HG02840 (cell line): ENCODE results near the gene VCL.
"Not testable (repeated sequence)": the region's sequence is repeated elsewhere in the genome, so short reads cannot be mapped to it uniquely, and the experiment has no call there.

Experiments
- ATAC-seq: cut with Tn5 transposase; IDR thresholded peaks from one replicate; pipeline ENCODE4 v1.9.1; 2021; ENCODE audit warnings: mild to moderate bottlenecking, moderate library complexity, moderate number of reproducible peaks; ENCODE audit not compliant: unreplicated experiment, low FRiP score

The VCL gene

DNA sequence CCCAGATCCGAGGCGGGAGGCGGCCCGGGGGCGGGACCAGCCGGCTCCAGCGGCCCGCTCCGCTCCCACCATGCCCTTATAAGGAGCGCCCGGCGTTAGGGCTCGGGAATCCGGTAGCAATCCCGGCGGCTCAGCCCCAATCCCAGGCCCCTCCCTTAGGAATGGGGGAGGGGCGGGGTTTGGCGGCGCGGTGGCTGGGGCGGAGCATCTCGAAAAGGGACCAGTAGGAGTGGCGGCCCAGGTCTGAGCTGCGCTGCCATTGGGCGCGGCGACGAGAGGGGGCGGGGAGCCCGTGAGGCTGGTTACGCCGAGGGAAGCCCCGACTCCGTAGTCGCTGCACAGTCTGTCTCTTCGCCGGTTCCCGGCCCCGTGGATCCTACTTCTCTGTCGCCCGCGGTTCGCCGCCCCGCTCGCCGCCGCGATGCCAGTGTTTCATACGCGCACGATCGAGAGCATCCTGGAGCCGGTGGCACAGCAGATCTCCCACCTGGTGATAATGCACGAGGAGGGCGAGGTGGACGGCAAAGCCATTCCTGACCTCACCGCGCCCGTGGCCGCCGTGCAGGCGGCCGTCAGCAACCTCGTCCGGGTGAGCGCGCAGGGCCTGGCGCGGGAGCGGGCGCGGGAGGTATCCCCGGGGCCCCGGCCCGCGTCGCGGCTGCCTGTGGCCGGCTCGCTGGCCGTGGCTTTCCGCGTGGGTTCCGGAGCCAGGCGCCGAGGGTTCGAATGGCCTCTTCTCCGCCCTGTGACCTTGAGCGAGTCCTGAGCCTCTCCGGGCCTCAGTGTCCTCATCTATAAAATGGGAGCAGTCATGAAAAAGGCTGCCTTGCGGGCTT is at the start of gene VCL:
VCL (plus strand) TSS at position 330 of the 836 bp plus-strand sequence; CDS start at position 422, 92 bp downstream.
- ATAC-seq, result peak; percentile 96

DNA sequence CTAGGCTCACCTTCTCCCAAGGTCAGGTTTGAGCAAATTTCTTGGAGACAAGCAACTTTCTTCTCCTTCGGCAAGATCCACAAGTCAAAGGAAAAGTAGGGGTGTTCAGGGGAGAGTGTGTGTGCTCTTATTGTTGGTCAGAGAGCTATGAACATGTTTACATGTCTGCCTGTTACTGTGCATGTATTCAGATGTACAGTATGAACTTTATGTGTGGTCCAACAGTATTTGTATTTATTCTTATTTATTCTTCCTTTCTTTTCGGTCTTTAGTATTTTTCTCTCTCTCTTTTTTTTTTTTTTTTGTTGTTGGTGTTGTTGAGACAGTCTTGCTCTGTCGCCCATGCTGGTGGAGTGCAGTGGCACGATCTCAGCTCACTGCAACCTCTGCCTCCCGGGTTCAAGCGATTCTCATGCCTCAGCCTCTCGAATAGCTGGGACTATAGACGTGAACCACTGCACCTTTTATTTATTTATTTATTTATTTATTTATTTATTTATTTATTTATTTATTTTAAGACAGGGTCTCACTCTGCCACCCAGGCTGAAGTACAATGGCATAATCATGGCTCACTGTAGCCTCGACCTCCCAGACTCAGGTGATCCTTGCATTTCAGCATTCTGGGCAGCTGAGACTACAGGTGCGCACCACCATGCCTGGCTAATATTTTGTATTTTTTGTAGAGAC is 48.8 kb upstream of the VCL start:
- no peak for ATAC-seq

DNA sequence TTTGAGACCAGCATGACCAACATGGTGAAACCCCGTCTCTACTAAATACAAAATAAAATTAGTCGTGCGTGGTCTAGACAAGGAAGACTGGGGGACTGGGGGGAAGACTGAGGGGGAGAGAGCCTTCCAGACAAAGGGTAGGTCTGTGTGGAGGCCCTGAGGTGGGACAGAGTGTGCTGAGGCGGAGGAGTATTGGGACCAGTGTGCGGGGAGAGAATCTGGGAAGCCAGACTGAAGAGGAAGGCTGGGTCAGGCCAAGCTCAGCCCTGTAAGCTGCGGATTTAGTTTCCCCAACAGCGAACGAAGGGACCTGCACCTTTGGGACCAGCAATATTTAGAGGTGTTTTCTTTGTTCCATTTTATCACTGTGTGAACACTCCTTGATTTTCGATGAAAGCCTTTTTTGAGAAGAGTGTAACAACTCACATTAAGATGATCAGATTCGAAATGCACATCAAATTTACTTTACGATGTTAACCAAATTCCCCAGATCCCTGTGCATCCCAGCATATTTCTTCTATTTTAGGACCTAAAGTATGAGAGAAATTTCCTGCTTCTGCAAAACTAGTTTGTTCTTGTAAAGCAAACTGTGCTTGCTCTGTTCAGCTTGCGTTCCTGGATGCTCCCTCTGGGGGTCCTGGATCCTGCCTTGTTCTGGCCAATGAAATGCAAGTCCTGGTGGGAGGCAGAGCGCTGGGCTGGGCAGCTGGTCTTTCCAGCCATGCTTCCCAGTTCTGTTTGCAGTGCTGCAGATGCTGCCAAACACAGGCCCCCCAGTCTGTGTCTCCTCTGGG is 47.6 kb upstream of the VCL start:
- no peak for ATAC-seq

DNA sequence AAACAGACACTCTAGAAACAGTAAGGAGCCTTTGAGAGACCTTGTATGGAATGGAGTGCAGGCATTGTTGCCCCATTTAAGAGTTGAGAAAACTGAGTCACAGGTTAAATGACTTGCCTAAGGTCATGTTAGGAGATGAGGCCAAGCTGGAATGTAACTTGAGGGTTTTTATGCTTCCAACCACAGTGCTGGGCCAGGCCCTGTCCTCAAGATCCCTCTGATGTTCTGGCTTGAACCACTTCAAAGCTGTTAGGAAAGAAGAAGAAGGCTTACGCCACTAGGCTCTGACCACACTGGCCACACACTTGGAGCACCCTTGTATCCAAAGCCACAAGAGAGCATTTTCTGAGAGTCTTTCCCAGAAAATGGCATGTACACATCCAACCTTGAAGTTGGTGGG is 44.3 kb upstream of the VCL start:
- ATAC-seq, result no peak

DNA sequence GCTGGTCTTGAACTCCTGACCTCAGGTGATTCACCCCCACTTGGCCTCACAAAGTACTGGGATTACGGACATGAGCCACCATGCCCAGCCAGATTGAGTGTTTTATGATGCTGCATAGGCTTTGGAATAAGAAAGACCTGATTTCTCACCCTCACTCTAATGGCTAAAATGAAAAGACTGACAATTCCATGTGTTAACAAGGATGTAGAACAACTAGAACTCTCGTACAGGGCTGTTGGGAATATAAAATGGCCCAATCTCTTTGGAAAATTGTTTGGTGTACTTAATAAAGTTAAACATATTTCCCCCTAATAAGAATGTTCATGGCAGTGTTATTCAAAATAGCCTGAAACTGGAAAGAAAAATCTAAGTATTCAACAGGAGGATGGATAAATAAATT is 43.2 kb upstream of the VCL start:
- no peak for ATAC-seq

DNA sequence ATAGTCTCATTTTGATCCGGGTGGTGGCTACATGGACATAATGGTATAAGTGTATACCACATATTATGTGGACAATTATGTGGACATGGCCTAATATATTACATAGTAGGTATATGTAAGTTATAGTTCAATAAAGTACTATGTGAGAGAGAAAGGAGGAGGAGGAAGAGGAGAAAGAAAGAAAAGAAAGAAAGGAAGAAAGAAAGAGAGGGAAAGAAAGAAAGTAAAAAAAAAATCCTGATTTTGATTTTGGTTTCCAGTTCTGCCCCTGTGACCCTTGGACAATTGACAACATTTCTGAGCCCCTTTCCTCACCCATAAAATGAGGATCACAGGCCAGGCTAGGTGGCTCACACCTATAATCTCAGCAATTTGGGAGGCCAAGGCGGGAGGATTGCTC is 42.2 kb upstream of the VCL start:
- ATAC-seq, result no peak

DNA sequence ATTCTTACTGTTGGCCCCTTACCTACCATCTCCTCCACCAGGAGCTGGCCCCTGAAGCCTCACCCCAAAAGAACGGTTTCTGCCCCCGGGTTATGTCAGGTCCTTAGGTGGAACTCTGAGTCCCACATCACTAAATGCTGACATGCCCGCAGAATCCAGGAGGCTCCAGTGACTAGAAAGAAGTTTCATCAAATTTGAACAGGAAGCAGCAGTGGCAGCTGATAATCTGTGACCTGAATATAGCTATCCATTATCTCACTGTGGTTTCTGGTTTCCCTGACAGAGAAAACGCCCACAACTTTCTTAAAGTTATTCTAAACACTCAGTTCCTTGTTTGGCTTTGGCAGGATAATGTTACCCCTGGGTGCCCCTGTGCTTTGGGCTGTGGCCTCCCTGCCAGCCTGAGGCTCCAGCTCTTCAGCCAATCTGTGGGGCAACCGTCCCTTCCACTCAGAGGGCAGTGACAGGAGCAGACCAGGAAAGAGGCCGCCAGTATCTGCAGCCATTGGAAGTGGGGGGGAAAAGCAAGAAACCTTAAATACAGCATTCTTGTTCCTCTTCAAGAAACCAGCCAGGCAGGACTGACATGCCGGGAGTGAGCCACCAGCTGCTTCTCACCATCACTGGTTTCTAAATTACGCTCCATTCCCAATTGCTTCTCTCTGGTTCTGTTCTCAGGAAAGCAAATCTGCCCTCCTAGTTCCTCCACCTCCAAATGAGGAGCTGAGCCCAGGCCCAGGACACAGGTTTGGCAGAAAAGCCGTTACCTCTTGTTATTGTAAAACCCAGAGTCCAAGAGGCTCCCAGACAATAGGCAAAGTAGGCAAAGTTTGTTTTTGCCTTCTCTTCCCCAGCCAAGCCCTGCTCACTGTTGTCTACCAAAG is 41.2 kb upstream of the VCL start:
- ATAC-seq, result no peak

DNA sequence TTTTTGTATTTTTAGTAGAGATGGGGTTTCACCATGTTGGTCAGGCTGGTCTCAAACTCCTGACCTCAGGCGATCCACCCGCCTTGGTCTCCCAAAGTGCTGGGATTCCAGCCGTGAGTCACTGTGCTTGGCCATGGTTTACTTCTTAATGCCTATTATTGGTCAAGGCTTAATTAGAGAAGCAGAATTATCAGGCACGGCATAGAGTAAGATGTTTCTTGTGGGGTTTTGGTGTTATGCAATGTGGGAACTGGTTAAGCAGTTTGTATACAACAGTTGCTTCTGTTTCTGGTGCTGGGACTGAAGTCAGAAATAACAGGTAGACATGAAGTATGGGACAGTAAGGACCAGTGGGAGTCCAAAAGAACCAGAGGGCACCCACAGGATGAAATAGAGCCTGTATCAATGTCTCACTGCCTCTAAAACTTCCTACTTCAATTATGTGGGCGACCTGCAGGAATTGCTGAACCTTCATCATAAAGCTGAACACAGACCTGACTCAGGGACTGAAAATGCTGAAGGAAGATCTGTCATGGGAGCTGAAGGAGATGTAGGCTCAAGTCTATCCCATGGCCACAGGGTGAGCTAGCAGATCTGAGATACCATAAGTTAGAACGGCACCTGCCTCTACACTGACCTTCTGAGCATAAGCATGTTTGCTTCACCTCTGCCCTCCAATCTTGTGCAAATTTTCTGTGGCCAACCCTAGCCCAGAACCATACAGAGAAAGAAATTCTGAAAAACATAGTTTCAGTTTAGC is 38.3 kb upstream of the VCL start:
- ATAC-seq, result no peak

DNA sequence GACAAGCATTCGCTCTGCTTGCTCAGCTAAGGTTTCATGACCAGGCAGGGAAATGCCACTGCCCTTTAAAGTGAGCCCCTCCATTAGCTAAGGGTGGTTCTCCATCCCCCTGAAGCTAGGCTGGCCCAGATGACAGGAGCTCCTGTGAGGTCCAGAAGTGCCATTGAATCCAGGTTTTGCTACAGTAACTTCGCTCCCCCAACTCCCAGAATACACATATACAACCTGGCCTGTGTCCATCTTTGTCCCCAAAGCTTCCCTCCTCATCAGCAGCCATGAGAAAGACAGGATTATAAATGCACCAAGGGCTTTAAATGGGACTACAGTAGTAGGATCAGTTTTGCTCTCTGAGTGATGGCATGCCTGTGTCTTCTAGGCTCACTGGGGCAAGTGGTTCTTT is 35.5 kb upstream of the VCL start:
- ATAC-seq, result no peak

DNA sequence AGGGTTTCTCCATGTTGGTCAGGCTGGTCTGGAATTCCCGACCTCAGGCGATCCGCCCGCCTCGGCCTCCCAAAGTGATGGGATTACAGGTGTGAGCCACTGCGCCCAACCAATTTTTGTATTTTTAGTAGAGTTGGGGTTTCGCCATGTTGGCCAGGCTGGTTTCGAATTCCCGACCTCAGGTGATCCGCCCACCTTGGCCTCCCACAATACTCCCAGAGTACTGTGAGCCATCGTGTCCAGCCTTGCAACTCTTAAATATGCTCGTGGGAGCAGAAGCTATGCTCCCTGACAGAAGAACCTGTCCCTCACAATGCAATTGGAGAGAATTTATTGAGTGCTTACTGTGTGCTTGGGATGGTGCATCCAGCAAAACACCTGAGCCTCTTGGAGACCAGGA is 34.4 kb upstream of the VCL start:
- ATAC-seq, result not testable (repeated sequence)

DNA sequence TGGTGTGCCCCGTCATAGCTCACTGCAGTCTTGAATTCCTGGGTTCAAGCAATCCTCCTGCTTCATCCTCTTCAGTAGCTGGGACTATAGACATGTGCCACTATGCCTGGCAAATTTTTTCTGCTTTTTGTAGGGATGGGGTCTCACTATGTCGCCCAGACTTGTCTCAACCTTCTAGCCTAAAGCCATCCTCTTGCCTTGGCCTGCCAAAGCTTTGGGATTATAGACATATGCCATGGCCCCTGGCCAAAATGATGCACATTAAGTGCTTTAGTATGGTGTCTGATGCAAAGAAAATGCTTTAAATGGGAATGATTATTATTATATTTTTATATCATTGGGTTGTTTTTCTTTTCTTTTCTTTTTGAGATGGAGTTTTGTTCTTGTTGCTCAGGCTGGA is 33.2 kb upstream of the VCL start:
- no peak for ATAC-seq

DNA sequence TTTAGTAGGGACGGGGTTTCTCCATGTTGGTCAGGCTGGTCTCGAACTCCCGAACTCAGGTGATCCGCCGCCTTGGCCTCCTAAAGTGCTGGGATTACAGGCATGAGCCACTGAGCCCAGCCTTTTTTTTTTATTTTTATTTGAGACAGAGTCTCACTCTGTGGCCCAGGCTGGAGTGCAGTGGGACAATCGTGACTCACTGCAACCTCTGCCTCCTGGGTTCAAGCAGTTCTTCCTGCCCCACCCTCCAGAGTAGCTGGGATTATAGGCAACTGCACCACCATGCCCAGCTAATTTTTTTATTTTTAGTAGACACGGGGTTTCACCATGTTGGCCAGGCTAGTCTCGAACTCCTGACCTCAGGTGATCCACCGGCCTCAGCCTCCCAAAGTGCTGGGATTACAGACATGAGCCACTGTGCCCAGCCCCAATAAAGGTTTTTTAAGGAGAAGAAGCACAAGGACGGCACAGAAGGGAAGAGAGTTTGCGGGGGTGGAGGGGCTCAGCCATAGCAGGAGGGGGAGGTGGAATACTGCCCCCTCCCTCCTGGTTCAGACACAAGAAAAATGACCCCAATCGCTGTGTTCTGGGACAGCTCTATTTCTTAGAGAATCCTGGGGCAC is 32.5 kb upstream of the VCL start:
- ATAC-seq, result not testable (repeated sequence)

DNA sequence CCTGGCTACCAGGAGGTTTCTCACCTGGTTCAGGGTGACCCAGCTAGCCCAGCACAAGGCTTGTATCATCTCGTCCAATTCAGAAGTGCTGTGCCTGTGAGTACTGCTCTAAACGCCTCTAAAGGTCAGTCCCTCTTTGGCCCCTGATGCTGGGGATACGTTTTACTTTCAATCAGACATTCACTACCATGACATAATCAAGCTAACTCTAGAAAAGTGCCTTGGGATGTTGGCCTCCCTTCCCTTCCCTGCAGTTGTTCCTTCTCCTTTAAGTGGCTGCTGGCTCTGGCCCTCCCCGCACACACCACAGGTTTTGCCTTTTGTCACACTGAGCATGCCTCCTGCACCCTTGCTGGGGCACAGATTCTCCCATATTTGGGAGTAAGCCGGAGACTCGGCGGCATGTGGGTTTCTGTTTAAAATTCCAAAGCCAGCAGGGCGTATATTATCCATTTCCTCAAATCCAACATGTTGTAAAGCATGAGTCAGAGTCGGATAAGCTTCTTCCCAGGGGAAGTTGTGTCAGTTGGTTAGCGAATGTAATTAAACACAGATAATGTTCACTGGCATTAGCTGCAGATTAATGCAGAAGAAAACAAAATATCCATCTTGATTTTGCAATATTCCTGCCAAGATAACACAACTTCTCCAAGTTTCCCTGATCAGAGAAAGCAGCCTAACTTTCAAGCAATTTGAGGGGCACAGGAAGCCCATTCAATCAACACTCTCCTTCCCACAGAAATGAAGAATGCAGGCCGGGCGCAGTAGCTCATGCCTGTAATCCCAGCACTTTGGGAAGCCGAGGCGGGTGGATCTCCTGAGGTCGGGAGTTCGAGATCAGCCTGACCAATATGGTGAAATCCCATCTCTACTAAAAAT is 31.8 kb upstream of the VCL start:
- no peak for ATAC-seq

DNA sequence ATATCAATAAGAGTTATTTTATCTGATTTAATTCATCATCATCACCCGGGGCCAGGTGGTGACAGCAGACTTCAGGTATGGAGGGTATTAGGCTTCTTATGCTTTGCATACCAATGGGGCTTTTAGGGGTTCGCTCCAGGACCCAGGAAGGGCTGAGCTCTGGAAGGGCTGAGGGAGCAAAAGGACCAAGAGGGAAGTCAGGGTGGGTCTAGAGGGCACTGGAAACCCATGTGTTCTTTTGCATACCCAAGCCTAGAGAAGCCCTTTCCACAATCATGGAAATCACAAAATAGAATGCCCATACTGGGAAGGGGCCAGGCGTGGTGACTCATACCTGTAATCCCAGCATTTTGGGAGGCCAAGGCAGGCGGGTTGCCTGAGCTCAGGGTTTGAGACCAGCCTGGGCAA is 30.9 kb upstream of the VCL start:
- no peak for ATAC-seq

DNA sequence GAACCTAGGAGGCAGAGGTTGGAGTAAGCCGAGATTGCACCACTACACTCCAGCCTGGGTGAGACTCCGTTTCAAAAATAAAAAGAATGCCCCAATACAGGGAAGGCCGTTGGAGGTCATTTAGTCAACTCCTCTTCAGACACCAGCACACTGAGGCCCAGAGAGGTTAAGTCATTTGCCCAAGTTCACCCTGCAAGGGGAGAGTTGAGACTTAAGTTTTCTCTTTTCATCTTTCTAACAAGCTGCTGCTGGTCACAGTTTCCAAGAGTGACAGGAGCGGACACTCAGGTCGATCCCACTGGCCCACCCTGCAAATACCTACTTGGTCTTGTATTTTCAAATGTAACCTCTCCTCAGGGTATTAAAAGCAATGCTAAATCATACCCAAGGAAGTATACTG is 30.4 kb upstream of the VCL start:
- no peak for ATAC-seq

DNA sequence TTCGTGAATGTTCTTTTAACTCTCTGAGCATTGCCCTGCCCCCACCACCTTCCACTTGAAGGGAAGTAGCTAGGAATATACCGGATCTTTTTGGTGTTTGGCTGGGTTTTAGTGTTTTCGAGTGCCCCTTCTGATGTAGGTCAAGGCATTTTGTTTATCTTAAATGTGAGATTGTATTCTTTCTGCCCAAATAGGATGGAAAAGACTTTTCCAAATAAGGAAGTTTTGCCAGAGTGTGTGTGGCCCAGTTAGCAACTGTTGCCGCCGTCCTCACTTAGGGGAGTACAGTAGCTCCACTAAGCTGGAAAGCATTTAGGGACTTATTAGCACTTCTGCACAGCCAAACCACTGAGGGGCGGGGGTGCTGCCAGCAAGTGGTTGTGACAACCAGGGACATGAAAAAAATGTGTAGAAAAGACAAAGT is 29.8 kb upstream of the VCL start:
- no peak for ATAC-seq

DNA sequence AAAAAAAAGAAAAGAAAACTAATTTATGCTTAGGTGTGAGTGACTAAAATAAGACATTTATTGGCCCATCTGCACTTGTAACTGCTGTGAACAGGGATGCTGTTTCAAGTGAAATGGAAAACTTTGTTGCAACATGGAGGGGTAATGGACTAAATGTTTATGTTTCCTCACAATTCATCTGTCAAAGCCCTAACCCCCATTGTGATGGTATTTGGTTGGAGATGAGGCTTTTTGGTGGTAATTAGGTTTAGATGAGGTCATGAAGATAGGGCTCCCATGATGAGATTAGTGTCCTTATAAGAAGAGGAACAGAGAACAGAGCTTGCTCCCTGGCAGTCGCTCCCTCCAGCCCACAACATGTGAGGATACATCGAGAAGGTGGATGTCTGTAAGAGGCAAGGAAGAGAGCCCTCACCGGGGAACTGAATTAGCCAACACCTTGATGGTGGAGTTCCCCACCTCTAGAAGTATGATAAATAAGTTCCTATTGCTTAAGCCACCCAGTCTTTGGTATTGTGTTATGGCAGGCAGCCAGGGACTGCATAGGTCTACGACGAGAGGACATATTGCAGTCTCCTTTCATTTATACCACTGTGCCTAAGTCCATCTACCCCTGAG is 28.6 kb upstream of the VCL start:
- ATAC-seq, result no peak

DNA sequence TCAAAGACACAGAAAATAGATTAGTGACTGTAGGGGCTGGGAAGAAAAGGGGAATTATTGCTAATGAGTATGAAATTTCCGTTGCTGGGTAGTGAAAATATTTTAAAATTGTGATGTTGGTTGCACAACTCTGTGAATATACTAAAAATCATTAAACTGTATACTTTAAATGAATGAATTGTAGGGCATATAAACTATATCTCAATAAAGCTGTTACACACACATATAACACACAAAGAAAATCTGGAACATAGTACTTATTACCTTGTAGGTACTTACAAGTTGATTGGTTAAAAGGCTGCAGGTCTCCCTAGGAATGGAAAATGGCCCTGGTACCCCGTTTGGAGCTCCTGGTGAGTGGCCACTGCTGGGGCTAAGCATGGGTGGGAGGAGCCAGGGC is 27.1 kb upstream of the VCL start:
- ATAC-seq, result no peak
